Jurkat, Clone E6-1 (cell line): ENCODE results near the gene PRSS57.
"Not testable (repeated sequence)": the region's sequence is repeated elsewhere in the genome, so short reads cannot be mapped to it uniquely, and the experiment has no call there.

ENCODE experiments used
- DNase-seq: peaks from one replicate; pipeline ENCODE4 v3.0.0-alpha.2; 2011; ENCODE audit warnings: low read depth, low spot score
- H3K4me3 ChIP-seq: 2 replicates; pipeline ENCODE4 v1.5.1; 2011; ENCODE audit warnings: mild to moderate bottlenecking, low read length, control low read depth, moderate library complexity

The PRSS57 gene

DNA sequence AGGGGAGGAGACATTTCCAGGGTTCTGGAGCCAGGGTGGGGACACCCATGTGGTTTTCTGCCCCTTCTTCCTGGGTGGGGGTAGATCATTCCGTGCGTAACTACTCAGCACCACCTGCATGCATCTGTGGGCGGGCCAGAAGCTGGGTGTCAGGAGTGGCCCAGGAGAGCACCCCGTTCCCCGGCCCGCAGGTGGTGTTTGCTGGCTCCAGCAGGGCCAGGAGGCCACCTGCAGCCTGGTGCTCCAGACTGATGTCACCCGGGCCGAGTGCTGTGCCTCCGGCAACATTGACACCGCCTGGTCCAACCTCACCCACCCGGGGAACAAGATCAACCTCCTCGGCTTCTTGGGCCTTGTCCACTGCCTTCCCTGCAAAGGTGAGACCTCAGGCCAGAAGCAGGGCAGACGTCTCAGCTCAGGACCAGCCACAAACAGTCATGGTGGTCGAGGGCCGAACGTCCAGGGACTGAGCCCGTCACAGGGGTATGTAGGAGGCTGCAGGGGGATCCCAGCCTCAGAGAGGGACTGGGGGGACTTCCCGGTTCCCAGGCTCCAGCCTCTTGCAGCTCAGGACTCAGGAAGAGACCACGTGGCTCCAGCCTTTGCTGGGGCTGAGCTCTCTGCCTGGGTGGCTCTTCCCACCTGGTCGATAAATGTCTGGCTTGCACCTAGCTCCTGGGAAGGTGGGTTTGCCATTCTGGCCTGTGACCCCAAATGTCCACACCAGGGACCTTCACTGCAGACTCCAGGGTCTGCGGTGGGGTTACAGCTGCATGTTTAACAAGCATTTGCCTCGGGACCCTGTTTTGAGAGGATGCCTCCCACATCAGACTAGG lies 17.4 kb downstream of the PRSS57 start:
- no peak for DNase-seq
- no peak overlapping the region for H3K4me3 ChIP-seq

DNA sequence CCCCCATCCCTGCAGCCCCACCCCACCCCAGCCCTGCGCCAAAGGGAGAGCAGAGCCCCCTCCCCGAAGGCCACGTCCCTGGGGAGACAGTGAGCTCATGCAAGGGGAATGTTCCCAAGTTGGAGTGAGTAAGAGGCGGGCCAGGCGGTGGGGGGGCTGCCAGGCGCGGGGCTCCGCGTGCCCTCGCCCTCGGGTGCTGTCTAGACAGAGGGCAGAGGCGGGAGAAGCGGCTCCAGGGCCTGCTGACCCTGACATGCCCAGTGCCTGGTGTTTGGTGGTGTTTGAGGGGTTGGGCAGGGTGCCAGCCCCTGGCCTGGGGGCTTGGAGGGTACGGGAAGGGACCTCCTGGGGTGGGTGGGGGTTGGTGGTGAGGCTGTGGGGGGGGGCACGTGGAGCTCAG lies 18.1 kb downstream of the PRSS57 start:
- no peak overlapping the region for H3K4me3 ChIP-seq
- no peak for DNase-seq

DNA sequence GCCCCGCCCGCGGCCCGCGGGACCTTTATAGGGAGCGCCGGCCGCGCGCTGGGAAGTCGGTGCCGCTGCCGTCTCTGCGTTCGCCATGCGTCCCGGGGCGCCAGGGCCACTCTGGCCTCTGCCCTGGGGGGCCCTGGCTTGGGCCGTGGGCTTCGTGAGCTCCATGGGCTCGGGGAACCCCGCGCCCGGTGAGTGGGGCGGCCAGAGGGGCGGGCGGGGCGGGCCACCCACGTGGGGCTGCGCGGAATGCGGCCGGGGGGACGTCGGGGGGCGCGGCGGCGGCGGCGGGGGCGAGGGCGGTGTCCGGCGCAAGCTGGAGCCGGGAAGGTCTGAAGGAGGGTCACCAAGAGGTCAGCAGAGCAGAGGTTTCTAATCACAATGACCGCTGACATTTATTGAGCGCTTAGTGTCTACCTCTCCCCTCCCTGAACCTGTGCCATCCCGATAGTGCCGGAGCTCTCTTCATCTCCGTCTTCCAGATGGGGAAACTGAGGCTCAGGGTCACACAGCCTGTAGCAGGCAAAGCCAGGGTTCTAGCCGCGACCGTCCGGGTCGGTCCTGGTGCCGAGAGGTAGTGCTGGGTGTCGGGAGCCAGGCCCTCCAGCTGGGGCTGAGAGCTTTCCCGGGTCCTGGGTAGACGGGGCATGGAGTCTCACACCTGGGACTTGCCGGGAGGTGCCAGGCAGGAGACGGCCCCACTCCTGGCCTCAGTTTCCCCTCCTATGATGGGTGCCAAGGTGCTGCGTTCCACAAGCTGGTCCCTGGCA lies 18.7 kb downstream of the PRSS57 start, which contains the start of gene FSTL3:
FSTL3 (plus strand) TSS at position 54 of the 767 bp plus-strand sequence; CDS start at position 86, 32 bp downstream.
- DNase-seq = no peak
- H3K4me3 ChIP-seq = no peak within 1 kb of the TSS

- no peak for DNase-seq
- H3K4me3 ChIP-seq = no peak overlapping the region
These were observed 19.3 kb downstream of the PRSS57 start for GRCh38 chr19:676007-676338.

- no peak overlapping the region for H3K4me3 ChIP-seq
- no peak for DNase-seq
These were observed 20.7 kb downstream of the PRSS57 start for GRCh38 chr19:674282-675151.

- DNase-seq = no peak
- no peak overlapping the region for H3K4me3 ChIP-seq
These were observed 24.6 kb downstream of the PRSS57 start for GRCh38 chr19:670609-671075.

DNA sequence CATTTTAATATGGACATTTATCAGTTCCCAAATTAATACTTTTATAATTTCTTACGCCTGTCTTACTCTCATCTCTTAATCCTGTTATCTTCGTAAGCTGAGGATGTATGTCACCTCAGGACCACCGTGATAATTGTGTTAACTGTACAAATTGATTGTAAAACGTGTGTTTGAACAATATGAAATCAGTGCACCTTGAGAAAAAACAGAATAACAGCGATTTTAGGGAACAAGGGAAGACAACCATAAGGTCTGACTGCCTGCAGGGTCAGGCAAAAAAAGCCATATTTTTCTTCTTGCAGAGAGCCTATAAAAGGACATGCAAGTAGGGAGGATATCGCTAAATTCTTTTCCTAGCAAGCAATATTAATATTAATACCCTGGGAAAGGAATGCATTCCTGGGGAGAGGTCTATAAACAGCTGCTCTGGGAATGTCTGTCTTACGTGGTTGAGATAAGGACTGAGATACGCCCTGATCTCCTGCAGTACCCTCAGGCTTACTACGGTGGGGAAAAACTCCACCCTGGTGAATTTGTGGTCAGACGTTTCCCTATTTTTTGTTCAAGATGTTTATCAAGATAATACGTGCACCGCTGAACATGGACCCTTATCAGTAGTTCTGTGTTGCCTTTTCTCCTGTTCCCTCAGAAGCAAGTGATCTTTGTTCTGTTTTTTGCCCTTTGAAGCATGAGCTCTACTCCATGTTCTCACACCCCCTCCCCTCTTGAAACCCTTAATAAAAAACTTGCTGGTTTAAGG lies 26.4 kb downstream of the PRSS57 start:
- DNase-seq, H3K4me3 ChIP-seq: not testable (repeated sequence)

DNA sequence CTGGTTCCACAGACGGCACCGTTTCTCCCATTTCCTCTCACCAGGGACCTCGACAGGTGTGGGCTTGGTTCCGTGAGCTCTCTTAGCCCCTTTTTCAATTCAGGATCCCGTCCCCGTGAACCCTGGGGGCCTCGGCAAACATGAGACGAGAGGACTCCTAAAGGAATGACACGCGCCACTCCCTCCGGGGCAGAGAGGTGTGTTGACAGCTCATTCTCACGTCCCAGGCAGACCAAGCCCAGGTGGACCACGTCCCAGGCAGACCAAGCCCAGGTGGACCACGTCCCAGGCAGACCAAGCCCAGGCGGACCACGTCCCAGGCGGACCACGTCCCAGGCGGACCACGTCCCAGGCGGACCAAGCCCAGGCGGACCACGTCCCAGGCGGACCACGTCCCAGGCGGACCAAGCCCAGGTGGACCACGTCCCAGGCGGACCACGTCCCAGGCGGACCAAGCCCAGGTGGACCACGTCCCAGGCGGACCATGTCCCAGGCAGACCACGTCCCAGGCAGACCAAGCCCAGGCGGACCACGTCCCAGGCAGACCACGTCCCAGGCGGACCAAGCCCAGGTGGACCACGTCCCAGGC lies 28.2 kb downstream of the PRSS57 start:
- not testable (repeated sequence) for DNase-seq, H3K4me3 ChIP-seq

DNA sequence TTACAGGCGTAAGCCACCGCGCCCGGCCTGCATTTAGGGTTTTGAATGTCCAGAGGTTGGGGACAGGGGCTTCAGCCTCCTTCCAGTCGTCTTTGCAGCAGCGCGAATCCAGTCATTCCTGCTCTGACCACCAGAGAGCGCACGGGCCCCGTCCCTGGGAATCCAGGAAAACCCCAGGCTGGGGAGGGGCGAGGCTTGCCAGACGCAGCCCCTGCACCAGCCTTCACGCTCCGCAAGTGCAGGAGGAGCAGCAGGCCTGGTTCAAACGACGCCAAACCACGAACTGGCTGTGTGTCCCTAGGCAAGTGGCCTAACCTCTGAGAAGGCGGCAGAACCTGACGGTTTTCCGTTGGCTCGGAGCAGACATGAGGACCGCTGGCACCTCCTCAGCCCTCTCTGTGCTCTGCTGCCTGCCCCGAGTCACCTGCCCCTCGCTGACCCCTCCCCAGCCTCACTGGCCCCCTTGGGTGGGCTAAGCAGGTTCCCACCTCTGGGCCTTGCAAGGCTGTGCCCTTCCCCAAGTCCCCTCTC lies 30.3 kb downstream of the PRSS57 start:
- DNase-seq = peak; percentile 62
- H3K4me3 ChIP-seq = no peak overlapping the region

DNA sequence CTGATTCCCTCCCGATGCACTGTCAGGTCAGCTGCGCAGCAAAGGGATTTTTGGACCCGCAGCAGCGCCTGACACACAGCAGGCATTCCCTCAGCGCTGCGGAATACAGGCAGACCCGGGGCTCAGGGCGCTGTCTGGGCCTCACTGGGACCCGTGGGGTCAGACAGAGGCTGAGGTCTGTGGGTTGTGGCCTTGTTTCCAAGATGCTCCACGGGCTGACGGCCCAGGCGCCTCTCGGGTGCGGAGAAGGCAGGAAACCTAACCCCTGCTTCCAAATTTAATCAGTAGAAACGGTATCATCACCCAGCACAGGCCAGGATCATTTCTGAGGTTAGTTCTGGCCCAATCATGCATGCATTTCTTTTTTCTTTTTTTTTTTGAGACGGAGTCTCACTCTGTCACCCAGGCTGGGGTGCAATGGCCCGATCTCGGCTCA lies 31.6 kb downstream of the PRSS57 start:
- peak overlapping the region; percentile 58 for H3K4me3 ChIP-seq
- no peak for DNase-seq

DNA sequence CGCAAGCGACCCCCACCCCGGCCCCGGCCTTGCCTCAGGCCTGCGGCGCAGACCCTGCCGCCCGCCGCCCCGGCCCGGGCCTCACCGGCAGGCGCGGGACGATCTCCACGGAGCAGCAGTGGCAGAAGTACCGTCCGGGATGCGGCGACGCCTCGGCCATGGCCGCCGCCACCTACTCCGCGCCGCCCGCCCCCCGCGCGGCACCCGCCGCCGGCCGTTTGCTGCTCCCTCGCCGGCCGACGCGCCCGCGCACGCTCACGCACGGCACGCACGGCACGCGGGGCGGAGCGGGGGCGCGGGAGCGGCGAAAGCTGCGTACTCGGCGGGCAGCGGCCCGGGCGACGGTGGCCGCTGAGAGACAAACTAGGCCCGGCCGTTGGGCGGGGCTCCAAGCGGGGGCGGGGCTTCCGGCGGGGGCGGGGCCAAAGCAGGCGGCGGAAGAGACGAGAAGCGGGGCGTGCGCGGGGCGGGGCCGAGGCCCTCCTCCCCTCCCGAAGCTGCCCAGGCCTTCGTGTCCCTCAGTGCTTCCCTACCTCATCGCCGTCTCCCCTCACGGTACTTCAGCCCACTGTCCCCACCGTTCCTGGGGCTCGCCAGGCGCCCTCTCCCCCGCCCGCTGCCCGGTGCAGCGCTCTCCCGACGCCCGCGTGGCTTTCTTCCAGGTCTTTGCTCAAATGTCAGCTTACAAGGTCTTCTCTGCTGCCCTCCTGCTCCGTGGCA lies 32.1 kb downstream of the PRSS57 start, which contains the start of gene RNF126:
RNF126 (minus strand) TSS at position 253 of the 720 bp plus-strand sequence; CDS start at position 160, 93 bp downstream.
- DNase-seq = peak; percentile 84
- peak within 1 kb of the TSS; percentile 88 for H3K4me3 ChIP-seq

DNA sequence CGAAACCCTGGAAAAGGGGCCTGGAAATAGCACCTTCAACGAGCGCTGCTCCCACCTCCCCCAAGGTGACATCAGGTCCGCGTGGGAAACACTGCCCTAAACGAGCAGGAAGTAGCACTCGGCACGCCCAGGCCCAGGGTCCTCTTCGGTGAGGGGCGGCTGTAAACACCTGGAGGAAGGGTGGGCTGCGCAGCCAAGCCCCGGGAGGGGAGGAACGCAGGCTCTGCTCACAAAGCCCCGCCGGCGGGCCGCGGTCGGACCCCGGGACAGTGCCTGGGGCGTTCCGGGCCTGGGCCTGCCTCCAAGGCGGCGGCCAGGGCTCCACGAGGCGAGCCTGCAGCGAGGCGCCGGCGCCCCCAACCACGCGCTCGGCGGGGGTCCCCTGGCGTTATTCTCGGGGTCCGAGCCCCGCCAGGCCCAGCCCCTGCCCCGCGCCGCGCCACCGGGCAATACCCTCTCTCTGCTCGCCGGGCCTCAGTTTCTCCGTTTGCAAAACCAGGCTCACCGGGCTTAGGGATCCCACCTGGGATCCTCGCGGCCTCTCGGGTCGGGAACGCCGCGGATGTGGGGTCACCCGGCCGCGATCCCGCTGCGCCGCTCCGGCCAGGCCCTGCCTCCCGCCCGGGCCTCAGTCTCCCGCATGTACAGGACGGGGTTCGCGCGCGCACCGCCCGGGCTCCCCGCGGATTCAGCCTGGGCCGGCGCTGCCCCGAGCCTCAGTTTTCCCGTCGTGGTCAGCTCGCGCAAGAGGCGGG lies 32.9 kb downstream of the PRSS57 start:
- peak overlapping the region; percentile 88 for H3K4me3 ChIP-seq
- peak; percentile 55 for DNase-seq

DNA sequence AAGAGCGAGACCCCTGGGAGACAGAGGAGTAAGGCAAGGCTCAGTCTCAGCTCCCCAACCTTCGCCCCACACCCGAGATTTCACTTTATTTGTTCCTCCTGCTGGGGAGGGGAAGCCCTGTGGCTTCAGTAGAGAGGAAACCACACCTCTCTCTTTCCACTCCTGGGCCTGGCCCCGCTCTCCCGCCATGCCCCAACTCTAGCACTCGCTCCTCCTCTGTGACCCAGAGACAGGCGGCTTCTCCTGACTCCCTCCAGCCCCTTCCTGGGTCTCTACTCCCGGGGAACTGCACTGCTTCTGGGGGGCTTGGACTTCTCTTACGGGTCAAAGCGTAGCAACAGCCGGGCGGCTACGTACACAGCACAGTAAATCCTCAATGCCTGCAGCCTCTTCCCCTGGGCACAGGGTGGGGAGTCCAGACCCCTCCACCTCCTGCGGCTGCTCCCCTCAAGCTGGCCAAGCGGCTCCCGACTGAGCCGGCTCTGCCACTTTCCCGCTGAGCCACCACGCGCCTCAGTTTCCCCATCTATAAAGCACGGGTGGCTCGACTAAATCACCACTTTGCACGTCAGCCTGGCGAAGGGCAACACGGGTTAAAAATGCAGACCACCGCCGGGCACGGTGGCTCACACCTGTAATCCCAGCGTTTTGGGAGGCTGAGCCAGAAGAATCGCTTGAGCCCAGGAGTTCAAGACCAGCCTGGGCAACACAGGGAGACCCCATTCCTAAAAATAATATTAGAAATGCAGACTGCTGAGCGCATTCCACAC lies 33.6 kb downstream of the PRSS57 start:
- no peak for DNase-seq
- peak overlapping the region; percentile 88 for H3K4me3 ChIP-seq

DNA sequence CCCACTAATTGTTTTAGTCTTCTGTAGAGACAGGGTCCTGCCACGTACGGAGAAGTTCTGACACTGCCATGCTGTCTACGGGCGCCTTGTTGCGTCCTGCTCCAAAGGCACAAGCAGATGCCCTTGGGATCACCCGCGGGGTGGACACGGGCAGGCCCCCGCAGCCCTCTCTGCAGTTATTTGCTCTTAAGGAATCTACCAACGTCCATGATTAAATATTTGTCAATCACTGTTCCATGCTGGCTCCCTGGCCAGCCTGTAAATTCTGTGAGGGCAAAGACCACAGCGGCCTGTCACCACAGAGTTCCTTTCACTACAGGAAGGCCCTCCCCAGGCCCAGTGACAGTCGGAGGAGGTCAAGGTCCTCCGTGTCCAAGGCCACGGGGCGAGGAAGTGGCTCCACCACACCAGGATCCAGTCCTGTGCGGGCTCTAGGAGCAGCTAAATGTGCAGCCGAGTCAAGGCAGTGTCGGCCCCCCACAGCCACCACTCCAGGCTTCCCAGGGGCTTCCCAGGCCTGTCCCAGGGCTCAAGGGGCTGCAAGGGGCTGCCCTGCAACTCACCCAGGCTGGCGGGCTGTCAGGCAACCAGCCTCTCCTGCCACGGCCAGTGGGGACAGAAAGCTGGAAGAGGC lies 34.3 kb downstream of the PRSS57 start:
- peak overlapping the region; percentile 88 for H3K4me3 ChIP-seq
- no peak for DNase-seq
